Transverse colon (tissue), 4 donors: Measurements from ENCODE around the gene PHOX2A.

Experiments used
- POLR2A ChIP-seq: fragments of 450-650 bp; IDR thresholded peaks from one replicate; pipeline ENCODE4 v1.6.1; 2016; ENCODE audit warnings: antibody characterized with exemption, mild to moderate bottlenecking, moderate library complexity
- POLR2AphosphoS5 ChIP-seq, 3 donors: sonication (generic); formaldehyde crosslinking; IDR thresholded peaks; one replicate each; pipeline ENCODE4 v1.6.1; 2016; ENCODE audit warnings: antibody characterized with exemption in 3 of 3
- TF ChIP-seq, protein P1 (sequence below), 5 experiments: fragments of 200-600 bp in 3 of 5; fragments of 450-650 bp in 2 of 5; sonication (generic) in 3 of 5; IDR thresholded peaks; 1 replicate in 2 of 5; 2 replicates in 3 of 5; pipeline ENCODE4 v1.5.1; 2016 to 2017; ENCODE audit warnings: antibody characterized with exemption in 5 of 5, inconsistent platforms in 3 of 5, mild to moderate bottlenecking in 2 of 5, moderate library complexity in 1 of 5

GRCh38 chr11:72239849-72240460, 4.0 kb downstream of the PHOX2A start:
- no peak for TF ChIP-seq POLR2A
- TF ChIP-seq, protein P1, sequence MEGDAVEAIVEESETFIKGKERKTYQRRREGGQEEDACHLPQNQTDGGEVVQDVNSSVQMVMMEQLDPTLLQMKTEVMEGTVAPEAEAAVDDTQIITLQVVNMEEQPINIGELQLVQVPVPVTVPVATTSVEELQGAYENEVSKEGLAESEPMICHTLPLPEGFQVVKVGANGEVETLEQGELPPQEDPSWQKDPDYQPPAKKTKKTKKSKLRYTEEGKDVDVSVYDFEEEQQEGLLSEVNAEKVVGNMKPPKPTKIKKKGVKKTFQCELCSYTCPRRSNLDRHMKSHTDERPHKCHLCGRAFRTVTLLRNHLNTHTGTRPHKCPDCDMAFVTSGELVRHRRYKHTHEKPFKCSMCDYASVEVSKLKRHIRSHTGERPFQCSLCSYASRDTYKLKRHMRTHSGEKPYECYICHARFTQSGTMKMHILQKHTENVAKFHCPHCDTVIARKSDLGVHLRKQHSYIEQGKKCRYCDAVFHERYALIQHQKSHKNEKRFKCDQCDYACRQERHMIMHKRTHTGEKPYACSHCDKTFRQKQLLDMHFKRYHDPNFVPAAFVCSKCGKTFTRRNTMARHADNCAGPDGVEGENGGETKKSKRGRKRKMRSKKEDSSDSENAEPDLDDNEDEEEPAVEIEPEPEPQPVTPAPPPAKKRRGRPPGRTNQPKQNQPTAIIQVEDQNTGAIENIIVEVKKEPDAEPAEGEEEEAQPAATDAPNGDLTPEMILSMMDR (IDR thresholded peaks at IDR 0.05) = no peak
- no peak for TF ChIP-seq POLR2AphosphoS5 (IDR thresholded peaks at IDR 0.05)
